MM.1S (cell line): ENCODE data around the gene RNF125.

Experiments
- EZH2 ChIP-seq: fragments of 300-600 bp; sonication (generic); optimal IDR thresholded peaks from 2 replicates; pipeline ENCODE3; 2017; ENCODE audit warnings: low read depth, mild to moderate bottlenecking, antibody characterized with exemption, low read length, mixed read lengths
- TF ChIP-seq, protein P1 (sequence below): fragments of 300-600 bp; sonication (generic); IDR thresholded peaks from 2 replicates; pipeline ENCODE4 v1.5.1; 2016; ENCODE audit warnings: antibody characterized with exemption, low read length, mixed read lengths

DNA sequence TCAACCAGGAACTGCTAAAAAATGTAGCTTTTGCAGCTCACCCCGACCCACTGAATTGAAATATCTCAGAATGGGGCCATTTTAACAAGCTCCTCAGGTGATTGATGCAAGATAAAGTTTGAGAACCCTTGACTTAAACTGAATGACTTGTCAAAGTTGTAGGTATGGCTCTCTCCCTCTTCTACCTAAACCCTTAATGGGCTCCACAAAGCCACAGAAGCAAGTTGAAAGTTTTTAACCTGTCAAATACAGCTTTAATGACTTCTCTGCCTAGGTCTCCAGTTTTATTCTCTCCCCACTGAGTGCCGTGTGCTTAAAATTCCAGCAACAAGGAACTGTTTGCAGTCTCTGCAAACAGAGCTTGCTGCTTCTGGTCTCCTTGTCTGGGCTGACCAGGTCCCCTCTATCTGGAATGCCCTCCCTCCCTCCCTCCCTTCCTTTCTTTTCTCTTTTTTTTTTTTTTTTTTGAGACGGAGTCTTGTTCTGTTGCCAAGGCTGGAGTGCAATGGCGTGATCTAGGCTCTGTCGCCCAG, 19.7 kb upstream of the RNF125 start:
- TF ChIP-seq, protein P1, sequence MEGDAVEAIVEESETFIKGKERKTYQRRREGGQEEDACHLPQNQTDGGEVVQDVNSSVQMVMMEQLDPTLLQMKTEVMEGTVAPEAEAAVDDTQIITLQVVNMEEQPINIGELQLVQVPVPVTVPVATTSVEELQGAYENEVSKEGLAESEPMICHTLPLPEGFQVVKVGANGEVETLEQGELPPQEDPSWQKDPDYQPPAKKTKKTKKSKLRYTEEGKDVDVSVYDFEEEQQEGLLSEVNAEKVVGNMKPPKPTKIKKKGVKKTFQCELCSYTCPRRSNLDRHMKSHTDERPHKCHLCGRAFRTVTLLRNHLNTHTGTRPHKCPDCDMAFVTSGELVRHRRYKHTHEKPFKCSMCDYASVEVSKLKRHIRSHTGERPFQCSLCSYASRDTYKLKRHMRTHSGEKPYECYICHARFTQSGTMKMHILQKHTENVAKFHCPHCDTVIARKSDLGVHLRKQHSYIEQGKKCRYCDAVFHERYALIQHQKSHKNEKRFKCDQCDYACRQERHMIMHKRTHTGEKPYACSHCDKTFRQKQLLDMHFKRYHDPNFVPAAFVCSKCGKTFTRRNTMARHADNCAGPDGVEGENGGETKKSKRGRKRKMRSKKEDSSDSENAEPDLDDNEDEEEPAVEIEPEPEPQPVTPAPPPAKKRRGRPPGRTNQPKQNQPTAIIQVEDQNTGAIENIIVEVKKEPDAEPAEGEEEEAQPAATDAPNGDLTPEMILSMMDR = no peak
- TF ChIP-seq EZH2 = no peak
